Panc1 (cell line): Measurements from ENCODE around the gene ETFA.

Experiments used
- POLR2AphosphoS5 ChIP-seq: IDR thresholded peaks from 2 replicates; pipeline ENCODE4 v1.6.1; 2012; ENCODE audit warnings: mild to moderate bottlenecking, low read depth, low read length, moderate library complexity
- SIN3A ChIP-seq: IDR thresholded peaks from 2 replicates; pipeline ENCODE4 v1.6.1; 2012; ENCODE audit warnings: low read depth, mild to moderate bottlenecking, low read length, moderate library complexity, borderline replicate concordance; ENCODE audit not compliant: insufficient read depth
- TCF7L2 ChIP-seq: IDR thresholded peaks from 2 replicates; pipeline ENCODE4 v1.6.1; 2011; ENCODE audit warnings: mild to moderate bottlenecking, low read depth, low read length, inconsistent platforms
- TF ChIP-seq, protein P1 (sequence below): fragments of 450-650 bp; IDR thresholded peaks from 2 replicates; pipeline ENCODE4 v1.5.1; 2017; ENCODE audit warnings: mild to moderate bottlenecking
- TF ChIP-seq, protein P2 (sequence below), 2 experiments: IDR thresholded peaks; 2 replicates each; pipeline ENCODE4 v1.6.1; 2011 to 2012; ENCODE audit warnings: low read depth in 2 of 2, control low read depth in 1 of 2, low read length in 1 of 2, mild to moderate bottlenecking in 1 of 2, moderate library complexity in 1 of 2; ENCODE audit not compliant: insufficient read depth in 1 of 2

DNA sequence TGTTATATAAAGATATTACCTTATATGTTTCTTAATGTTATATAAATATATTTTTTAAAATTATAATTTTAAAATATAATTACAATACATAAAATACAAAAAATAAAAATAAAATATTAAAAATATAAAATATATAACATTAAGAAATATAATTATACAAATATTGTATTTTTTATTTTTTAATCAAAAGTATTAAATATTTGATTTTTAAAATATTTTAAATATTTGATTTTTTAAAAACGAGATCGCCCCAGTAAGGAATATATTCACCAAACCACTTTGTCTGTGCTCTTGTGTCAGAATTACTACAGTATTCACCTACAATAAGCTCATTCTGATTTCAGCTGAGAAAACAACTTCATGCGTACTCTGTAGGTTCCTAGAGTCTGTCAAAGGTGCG, 89.1 kb downstream of the ETFA start:
- TF ChIP-seq, protein P1, sequence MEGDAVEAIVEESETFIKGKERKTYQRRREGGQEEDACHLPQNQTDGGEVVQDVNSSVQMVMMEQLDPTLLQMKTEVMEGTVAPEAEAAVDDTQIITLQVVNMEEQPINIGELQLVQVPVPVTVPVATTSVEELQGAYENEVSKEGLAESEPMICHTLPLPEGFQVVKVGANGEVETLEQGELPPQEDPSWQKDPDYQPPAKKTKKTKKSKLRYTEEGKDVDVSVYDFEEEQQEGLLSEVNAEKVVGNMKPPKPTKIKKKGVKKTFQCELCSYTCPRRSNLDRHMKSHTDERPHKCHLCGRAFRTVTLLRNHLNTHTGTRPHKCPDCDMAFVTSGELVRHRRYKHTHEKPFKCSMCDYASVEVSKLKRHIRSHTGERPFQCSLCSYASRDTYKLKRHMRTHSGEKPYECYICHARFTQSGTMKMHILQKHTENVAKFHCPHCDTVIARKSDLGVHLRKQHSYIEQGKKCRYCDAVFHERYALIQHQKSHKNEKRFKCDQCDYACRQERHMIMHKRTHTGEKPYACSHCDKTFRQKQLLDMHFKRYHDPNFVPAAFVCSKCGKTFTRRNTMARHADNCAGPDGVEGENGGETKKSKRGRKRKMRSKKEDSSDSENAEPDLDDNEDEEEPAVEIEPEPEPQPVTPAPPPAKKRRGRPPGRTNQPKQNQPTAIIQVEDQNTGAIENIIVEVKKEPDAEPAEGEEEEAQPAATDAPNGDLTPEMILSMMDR = no peak
- TF ChIP-seq SIN3A = no peak
- TF ChIP-seq POLR2AphosphoS5 = no peak
- TF ChIP-seq, protein P2, sequence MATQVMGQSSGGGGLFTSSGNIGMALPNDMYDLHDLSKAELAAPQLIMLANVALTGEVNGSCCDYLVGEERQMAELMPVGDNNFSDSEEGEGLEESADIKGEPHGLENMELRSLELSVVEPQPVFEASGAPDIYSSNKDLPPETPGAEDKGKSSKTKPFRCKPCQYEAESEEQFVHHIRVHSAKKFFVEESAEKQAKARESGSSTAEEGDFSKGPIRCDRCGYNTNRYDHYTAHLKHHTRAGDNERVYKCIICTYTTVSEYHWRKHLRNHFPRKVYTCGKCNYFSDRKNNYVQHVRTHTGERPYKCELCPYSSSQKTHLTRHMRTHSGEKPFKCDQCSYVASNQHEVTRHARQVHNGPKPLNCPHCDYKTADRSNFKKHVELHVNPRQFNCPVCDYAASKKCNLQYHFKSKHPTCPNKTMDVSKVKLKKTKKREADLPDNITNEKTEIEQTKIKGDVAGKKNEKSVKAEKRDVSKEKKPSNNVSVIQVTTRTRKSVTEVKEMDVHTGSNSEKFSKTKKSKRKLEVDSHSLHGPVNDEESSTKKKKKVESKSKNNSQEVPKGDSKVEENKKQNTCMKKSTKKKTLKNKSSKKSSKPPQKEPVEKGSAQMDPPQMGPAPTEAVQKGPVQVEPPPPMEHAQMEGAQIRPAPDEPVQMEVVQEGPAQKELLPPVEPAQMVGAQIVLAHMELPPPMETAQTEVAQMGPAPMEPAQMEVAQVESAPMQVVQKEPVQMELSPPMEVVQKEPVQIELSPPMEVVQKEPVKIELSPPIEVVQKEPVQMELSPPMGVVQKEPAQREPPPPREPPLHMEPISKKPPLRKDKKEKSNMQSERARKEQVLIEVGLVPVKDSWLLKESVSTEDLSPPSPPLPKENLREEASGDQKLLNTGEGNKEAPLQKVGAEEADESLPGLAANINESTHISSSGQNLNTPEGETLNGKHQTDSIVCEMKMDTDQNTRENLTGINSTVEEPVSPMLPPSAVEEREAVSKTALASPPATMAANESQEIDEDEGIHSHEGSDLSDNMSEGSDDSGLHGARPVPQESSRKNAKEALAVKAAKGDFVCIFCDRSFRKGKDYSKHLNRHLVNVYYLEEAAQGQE (IDR thresholded peaks at IDR 0.05; ENCODE audit: insufficient read depth in 1 of 2, low read depth in 2 of 2, low read length in 1 of 2) = no peak
- TF ChIP-seq TCF7L2 = no peak
